Central memory CD8-positive, alpha-beta T cell (primary cell): Measurements from ENCODE around the gene DUSP7.

Source experiments
- ATAC-seq: fragments of 150-1000 bp; cut with Tn5 transposase; replicated peaks from 2 replicates; pipeline ENCODE4 v1.10.0; 2022; ENCODE audit warnings: mild to moderate bottlenecking, moderate FRiP score, moderate number of reproducible peaks; ENCODE audit not compliant: poor library complexity, severe bottlenecking; ENCODE audit errors: extremely low read depth
- DNase-seq, 2 donors: peaks; one replicate each; pipeline ENCODE4 v3.0.0; 2021; ENCODE audit warnings: low spot score in 2 of 2
- H3K27ac Mint-ChIP-seq: one replicate; pipeline ENCODE4 v1.8.0; 2022; ENCODE audit warnings: low read depth, mild to moderate bottlenecking, moderate library complexity, mixed read lengths
- H3K27me3 Mint-ChIP-seq: one replicate; pipeline ENCODE4 v1.8.0; 2022; ENCODE audit warnings: mixed read lengths
- H3K36me3 Mint-ChIP-seq: one replicate; pipeline ENCODE4 v1.8.0; 2022; ENCODE audit warnings: mild to moderate bottlenecking, moderate library complexity, mixed read lengths; ENCODE audit not compliant: insufficient read depth
- H3K4me1 Mint-ChIP-seq: one replicate; pipeline ENCODE4 v1.8.0; 2022; ENCODE audit warnings: mixed read lengths
- H3K4me3 Mint-ChIP-seq: one replicate; pipeline ENCODE4 v1.8.0; 2022; ENCODE audit warnings: mild to moderate bottlenecking, moderate library complexity, mixed read lengths
- H3K9me3 Mint-ChIP-seq: one replicate; pipeline ENCODE4 v1.8.0; 2022; ENCODE audit warnings: mixed read lengths

Gene DUSP7

DNA sequence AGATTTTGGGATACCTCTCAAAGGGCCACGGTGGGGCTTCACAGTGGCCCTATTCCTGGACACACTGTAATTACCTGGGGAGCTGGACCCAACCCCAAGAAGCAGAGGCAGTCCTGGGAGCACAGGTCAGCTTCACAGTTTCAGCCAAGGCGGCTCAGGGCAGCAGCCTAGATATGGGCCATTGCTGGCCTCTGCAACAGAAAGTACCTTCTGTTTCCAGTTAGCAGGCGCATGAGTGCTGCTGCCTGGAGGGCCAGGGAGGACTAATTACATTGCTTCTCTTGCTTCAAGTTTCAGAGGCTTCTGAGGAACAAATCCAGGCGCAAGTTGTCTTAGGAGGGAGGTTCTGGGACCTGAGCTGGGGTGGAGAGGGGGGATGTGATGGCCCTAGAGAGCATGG, 13.5 kb upstream of the DUSP7 start:
- Mint-ChIP-seq H3K4me3 (no peak overlapping the region), H3K36me3 (peaks cover 2% of the 10 kb centered on the region), H3K27ac (no peak overlapping the region), H3K4me1 (peaks cover 4% of the 10 kb centered on the region), H3K9me3 (no peaks in the 10 kb centered on the region), H3K27me3 (no peaks in the 10 kb centered on the region)
- DNase-seq (no peak), ATAC-seq (no peak)

DNA sequence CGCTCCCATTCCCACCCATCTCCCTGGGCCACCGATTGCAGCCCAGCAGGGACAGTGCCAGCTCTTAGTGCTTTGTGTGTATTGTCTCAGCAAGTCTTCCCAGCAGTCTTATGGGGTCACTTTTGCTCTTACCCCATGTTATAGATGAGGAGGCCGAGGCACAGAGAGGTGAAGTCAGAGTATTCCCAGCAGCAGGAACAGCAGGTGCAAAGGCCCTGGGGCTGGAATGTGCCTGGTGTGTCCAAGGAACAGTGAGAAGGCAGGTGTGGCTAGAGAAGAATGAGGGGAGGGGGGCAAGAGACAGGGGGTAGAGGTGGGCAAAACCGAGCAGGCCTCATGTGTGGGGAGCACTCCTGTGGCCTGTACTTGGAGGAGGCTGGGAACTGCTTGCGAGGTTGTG, 12.8 kb upstream of the DUSP7 start:
- peaks cover 2% of the 10 kb centered on the region for H3K36me3 Mint-ChIP-seq
- no peak overlapping the region for H3K4me3 Mint-ChIP-seq
- no peak overlapping the region for H3K27ac Mint-ChIP-seq
- no peak for ATAC-seq
- no peak for DNase-seq
- H3K9me3 Mint-ChIP-seq: no peaks in the 10 kb centered on the region
- H3K27me3 Mint-ChIP-seq: no peaks in the 10 kb centered on the region
- peaks cover 4% of the 10 kb centered on the region for H3K4me1 Mint-ChIP-seq

DNA sequence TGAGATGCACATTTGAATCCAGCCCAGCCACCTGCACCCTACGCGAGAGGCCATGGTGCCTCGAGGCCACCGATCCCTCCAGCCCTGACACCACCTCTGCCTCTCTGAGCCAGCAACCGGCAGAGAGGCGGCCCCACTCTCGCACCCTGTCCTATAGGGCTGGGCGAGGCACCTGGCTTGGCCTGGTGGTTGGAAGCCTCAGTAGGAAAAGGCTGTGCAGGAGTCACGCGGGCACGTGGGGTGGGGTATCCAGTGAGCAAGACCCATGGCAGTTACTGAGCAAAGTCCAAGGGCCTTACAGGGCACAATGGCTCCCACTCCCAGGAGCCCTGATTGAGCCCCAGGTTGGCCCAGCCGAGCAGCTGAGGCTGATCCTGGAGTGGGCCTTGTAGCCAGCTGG, 12.4 kb upstream of the DUSP7 start:
- peaks cover 2% of the 10 kb centered on the region for H3K36me3 Mint-ChIP-seq
- H3K27me3 Mint-ChIP-seq: no peaks in the 10 kb centered on the region
- H3K9me3 Mint-ChIP-seq: no peaks in the 10 kb centered on the region
- H3K4me3 Mint-ChIP-seq: no peak overlapping the region
- H3K4me1 Mint-ChIP-seq: peaks cover 4% of the 10 kb centered on the region
- ATAC-seq (no peak), DNase-seq (no peak)
- H3K27ac Mint-ChIP-seq: no peak overlapping the region

DNA sequence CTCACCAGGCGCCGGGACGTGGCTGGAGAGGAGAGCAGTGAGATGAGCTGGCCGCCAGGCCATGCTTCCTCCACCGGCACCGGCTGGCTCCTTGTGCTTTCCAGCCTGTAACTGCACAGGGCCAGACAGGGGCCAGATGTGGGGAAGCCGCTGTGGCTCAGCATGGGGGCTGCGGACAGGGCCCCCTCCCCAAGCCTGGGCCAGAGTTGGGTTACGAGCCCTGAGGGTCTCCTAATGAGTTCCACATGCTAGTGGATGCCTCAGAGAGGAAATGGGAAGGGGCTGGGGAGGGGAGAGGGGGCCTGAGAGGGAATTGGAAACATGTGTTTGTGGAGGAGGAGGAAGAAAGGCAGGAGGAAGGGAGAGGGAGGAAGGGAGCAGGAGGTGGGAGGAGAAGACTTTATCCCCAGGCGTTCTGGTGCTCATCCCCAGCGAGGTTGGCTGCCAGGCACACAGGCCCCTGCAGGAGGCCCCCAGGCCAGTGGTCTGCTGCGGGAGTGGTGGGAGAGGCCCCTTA, 11.7 kb upstream of the DUSP7 start:
- ATAC-seq (no peak), DNase-seq (no peak)
- Mint-ChIP-seq H3K4me1 (peaks cover 4% of the 10 kb centered on the region), H3K27me3 (no peaks in the 10 kb centered on the region), H3K27ac (no peak overlapping the region), H3K9me3 (no peaks in the 10 kb centered on the region), H3K4me3 (no peak overlapping the region), H3K36me3 (peaks cover 2% of the 10 kb centered on the region)

DNA sequence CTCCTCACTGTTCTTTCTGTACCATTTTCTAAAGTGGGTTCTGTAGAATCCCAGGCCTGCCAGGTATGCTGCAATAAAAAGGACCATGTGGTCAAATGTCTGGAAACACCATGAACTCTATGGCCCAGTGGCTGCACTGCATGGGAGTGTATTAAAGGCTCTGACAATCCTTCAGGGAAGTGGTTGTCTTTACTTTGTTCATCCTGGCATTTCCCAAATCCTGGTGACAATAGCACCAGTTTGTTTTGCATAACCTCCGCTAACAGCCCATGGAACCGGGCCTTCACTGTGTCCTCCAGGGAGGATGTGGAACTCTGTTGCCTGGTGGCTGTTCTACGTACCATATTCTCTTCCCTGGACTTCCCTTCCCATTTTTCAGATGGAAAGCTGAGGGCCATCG, 11.2 kb upstream of the DUSP7 start:
- H3K36me3 Mint-ChIP-seq: peaks cover 2% of the 10 kb centered on the region
- no peak for DNase-seq
- H3K27ac Mint-ChIP-seq: no peak overlapping the region
- H3K4me1 Mint-ChIP-seq: peaks cover 4% of the 10 kb centered on the region
- no peaks in the 10 kb centered on the region for H3K9me3 Mint-ChIP-seq
- no peak for ATAC-seq
- no peaks in the 10 kb centered on the region for H3K27me3 Mint-ChIP-seq
- no peak overlapping the region for H3K4me3 Mint-ChIP-seq

DNA sequence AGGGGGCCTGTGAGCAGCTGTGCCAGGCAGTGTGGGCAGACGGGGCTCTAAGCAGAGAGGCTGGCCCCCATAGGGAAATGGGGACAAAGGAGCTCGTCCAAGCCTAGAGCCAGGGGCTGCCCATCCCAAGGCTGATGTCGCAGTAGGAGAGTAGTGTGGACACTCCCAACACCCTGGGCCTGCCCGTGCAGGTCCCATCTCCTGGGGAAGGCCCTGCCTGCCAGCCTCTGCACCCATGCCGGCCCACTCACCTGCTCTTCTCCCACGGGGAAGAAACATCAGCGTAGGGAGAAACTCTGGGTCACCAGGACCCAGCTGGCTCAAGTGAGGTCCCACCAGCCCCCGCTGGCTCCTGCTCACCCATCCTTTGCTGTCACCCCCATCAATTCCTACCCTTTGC, 10.7 kb upstream of the DUSP7 start:
- peaks cover 4% of the 10 kb centered on the region for H3K4me1 Mint-ChIP-seq
- H3K27ac Mint-ChIP-seq: no peak overlapping the region
- DNase-seq (no peak), ATAC-seq (no peak)
- no peak overlapping the region for H3K4me3 Mint-ChIP-seq
- H3K36me3 Mint-ChIP-seq: peaks cover 2% of the 10 kb centered on the region
- no peaks in the 10 kb centered on the region for H3K27me3 Mint-ChIP-seq
- H3K9me3 Mint-ChIP-seq: no peaks in the 10 kb centered on the region

DNA sequence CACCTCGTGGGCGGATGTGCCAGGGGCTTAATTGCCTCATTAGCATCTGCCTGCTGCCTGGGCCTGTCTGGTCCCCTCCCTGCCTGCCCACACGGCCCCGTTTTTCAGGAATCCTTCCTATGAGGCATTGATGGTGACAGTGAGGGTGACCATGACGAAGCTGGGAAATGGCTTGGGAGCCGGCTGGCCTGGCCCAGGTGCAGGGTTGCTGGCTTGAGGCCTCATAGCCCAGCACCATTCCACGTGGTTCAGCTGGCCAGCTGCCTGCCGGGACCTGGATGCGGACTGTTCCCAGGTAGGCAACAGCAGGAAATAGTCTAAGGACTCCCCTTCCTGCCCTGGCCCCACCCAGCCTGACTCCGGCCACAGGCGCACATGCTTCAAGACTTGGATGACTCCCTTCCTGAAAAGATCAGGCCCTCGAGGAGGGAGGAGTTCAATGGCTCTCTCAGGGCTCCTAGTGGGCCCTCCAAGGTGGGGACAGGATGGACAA, 8.9 kb upstream of the DUSP7 start:
- Mint-ChIP-seq H3K4me1 (no peaks in the 10 kb centered on the region), H3K4me3 (no peak overlapping the region), H3K9me3 (no peaks in the 10 kb centered on the region), H3K27me3 (no peaks in the 10 kb centered on the region), H3K27ac (no peak overlapping the region), H3K36me3 (peaks cover 2% of the 10 kb centered on the region)
- DNase-seq (no peak), ATAC-seq (no peak)

DNA sequence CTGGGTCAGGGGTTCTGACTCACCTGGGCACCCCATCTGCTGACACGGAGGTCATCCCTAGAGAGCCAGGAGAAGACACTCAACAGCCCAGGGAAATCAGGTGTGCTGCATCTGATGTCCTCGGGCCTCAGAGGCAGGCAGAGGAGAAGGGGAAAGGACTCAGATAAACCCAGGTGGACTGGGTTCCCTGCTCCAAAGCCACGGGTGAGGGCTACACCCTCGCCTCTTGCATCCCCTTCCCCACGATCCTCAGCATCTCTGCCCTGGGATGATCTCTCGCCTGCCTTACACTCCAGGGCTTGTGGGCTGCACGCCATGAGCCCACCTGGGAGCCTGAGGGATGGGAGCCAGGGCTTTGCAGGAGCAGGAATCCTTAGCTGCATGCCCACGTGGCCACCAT, 8.2 kb upstream of the DUSP7 start:
- Mint-ChIP-seq H3K4me3 (no peak overlapping the region), H3K4me1 (no peaks in the 10 kb centered on the region), H3K27me3 (no peaks in the 10 kb centered on the region), H3K36me3 (peaks cover 1% of the 10 kb centered on the region), H3K9me3 (no peaks in the 10 kb centered on the region), H3K27ac (no peak overlapping the region)
- ATAC-seq: no peak
- DNase-seq: no peak

DNA sequence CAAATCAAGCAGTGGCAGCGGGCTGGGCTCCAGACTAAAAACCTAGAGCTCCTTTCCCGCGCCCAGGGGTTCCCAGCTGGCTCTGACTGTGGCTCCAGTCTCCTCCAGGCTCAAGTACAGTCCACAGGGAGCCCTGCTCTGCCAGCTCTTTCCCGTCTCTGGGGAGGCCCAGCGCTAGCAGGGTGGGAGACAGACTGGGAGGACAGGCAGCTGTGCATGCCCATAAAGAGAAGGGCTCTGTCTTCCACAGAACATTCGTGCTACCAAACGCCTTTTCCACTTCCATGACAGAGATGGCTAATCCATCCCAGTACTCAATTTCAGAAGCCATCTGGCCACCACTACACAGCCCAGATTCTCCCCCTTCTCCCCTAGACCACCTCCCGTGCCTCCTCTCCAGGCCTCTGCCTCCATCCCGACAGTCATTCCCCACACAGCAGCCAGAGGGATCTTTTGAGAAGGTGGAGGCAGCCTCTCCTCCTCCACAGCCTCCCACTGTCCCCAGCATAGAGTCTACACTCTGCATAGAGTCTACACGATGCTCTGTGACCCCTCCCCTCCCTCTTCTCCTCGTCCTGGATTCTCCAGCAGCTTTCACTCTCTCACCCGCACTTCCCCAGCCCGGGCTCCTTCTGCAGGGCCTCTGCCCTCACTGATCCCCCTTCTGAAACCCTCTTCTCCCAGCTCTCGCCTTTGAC, 6.8 kb upstream of the DUSP7 start:
- H3K4me3 Mint-ChIP-seq: no peak overlapping the region
- H3K27me3 Mint-ChIP-seq: no peaks in the 10 kb centered on the region
- DNase-seq: no peak
- no peaks in the 10 kb centered on the region for H3K4me1 Mint-ChIP-seq
- no peak overlapping the region for H3K27ac Mint-ChIP-seq
- no peak for ATAC-seq
- peaks cover 1% of the 10 kb centered on the region for H3K36me3 Mint-ChIP-seq
- H3K9me3 Mint-ChIP-seq: no peaks in the 10 kb centered on the region

DNA sequence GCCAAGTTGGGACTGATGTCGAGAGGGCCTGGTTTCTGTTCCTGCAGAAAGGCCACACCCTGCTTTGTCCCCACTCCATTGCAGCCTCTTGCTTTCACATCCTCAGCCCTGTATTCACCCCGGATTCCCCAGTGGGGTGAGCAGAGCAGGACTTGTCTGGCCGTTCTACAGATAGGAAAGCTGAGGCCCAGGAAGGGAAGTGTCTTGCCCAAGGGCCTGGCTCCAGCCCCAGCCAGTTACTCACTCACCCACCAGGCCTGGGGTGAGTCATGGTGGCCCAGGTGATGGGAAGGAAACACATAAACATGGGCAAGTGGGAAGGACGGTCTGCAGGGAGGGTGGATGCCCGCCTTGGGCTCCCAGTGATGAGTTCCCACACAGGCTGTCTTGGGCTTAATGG, 6.1 kb upstream of the DUSP7 start:
- Mint-ChIP-seq H3K4me1 (no peaks in the 10 kb centered on the region), H3K9me3 (no peaks in the 10 kb centered on the region), H3K4me3 (no peak overlapping the region), H3K27ac (peak overlapping the region; percentile 5), H3K36me3 (peaks cover 1% of the 10 kb centered on the region), H3K27me3 (no peaks in the 10 kb centered on the region)
- no peak for ATAC-seq
- no peak for DNase-seq

DNA sequence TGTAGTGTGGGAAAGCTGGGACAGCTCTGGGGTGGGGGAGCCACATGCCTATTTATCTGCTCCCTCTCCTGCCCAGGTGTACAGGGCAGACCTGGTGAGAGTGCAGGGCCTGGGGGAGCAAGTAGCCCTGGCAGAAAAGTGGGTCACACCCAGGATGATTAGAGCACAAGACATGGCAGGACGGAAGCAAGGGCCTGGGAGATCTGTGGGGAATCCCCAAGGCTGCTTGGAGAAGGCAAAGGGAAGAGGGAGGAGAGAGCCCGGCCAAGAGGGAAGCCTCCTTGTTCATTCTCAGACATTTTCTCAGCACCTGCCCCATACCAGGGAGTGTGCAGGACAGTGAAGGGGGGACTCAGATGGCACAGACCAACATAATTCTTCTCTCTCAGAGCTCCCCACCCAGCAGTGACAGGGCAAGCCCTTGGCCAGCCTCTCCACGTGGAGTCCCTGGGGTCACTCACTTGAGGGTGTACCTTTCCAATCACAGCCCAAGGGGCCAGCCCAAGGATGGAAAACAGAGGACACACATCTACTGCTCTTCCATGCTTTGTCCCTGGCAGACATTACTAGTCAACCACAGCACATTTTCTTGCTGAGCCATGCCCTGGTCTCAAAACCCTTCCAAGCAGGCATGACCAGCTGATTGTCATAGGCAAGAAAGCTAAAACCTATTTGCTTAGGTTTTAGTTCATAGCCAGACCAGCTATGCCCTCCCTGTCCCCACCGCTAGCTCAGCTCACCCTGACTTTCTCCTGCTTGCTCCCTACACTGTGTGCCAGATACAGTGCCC, 4.9 kb upstream of the DUSP7 start:
- DNase-seq (no peak), ATAC-seq (no peak)
- Mint-ChIP-seq H3K27ac (peak overlapping the region; percentile 5), H3K36me3 (peaks cover 7% of the 10 kb centered on the region), H3K9me3 (no peaks in the 10 kb centered on the region), H3K27me3 (no peaks in the 10 kb centered on the region), H3K4me3 (no peak overlapping the region), H3K4me1 (peaks cover 5% of the 10 kb centered on the region)

DNA sequence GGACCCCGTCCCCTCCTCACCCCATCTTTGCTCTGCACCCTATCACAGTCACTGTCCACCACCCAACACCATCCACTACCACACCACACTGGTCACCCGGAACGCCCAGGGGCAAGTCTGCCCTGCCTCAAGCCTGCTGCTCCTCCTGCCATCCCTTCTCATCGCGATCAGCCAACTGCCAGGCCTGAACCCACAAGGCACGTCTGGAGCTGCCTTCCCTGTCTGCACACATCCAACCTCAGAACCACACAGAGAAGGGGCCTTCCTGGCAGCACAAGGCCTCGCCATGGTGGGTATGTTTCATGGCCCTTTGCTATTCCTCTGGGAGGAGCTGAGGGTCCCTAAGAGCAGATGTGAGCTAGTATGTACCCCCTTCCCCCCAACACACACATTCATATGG, 3.4 kb upstream of the DUSP7 start:
- no peak overlapping the region for H3K27ac Mint-ChIP-seq
- peaks cover 7% of the 10 kb centered on the region for H3K4me1 Mint-ChIP-seq
- no peak for DNase-seq
- H3K27me3 Mint-ChIP-seq: no peaks in the 10 kb centered on the region
- H3K36me3 Mint-ChIP-seq: peaks cover 9% of the 10 kb centered on the region
- no peak overlapping the region for H3K4me3 Mint-ChIP-seq
- no peak for ATAC-seq
- H3K9me3 Mint-ChIP-seq: no peaks in the 10 kb centered on the region
